Keratinocyte (primary cell): Measurements from ENCODE around the gene PLCH2. TPM values are rescaled to one million over a fixed set of nuclear protein-coding genes. Genes with fewer than 3 reads are reported as not detected.

ENCODE experiments used
- DNase-seq: peaks from one replicate; pipeline ENCODE4 v3.0.0-alpha.2; 2011; ENCODE audit warnings: low read depth, missing footprints, low spot score
- FAIRE-seq: peaks from 2 replicates; lab custom pipeline; 2011; peaks lifted over from hg19 to GRCh38; lab: Jason Lieb, UNC
- H2AFZ ChIP-seq: 2 replicates; pipeline ENCODE4 v1.6.0; 2012; ENCODE audit warnings: low read length, control low read depth, inconsistent platforms; ENCODE audit not compliant: control insufficient read depth
- H3K27ac ChIP-seq: 2 replicates; pipeline ENCODE4 v1.5.1; 2011; ENCODE audit warnings: low read length; ENCODE audit not compliant: control insufficient read depth, insufficient read depth
- H3K27me3 ChIP-seq: 3 replicates; pipeline ENCODE4 v1.6.0; 2011; ENCODE audit warnings: low read length; ENCODE audit not compliant: control insufficient read depth, insufficient read depth; ENCODE audit errors: extremely low read depth
- H3K36me3 ChIP-seq, 2 experiments: 2 replicates in 1 of 2; 3 replicates in 1 of 2; pipeline ENCODE4 v1.5.1; 2011; ENCODE audit warnings: low read length in 2 of 2, mild to moderate bottlenecking in 1 of 2; ENCODE audit not compliant: control insufficient read depth in 2 of 2, insufficient read depth in 2 of 2; ENCODE audit errors: extremely low read depth in 1 of 2
- H3K4me1 ChIP-seq: 3 replicates; pipeline ENCODE4 v1.5.1; 2011; ENCODE audit warnings: low read length; ENCODE audit not compliant: control insufficient read depth, insufficient read depth; ENCODE audit errors: extremely low read depth
- H3K4me2 ChIP-seq: 3 replicates; pipeline ENCODE4 v1.6.0; 2011; ENCODE audit warnings: low read depth, low read length; ENCODE audit not compliant: control insufficient read depth, insufficient read depth; ENCODE audit errors: extremely low read depth
- H3K4me3 ChIP-seq, 3 experiments: fragments of 200-600 bp in 1 of 3; sonication (generic) in 1 of 3; 2 replicates in 2 of 3; 3 replicates in 1 of 3; pipeline ENCODE4 v1.5.1; 2011 to 2016; ENCODE audit warnings: low read length in 3 of 3, mild to moderate bottlenecking in 3 of 3, control low read depth in 2 of 3, inconsistent platforms in 1 of 3, low read depth in 1 of 3, mixed read lengths in 1 of 3, mixed run types in 1 of 3, moderate library complexity in 1 of 3; ENCODE audit not compliant: control insufficient read depth in 2 of 3, insufficient read depth in 2 of 3; ENCODE audit errors: extremely low read depth in 1 of 3
- H3K79me2 ChIP-seq: 2 replicates; pipeline ENCODE4 v1.6.0; 2012; ENCODE audit warnings: low read length; ENCODE audit not compliant: control insufficient read depth, insufficient read depth
- H3K9ac ChIP-seq: 3 replicates; pipeline ENCODE4 v1.6.0; 2011; ENCODE audit warnings: low read length; ENCODE audit not compliant: control insufficient read depth, insufficient read depth; ENCODE audit errors: extremely low read depth
- H3K9me1 ChIP-seq: 3 replicates; pipeline ENCODE4 v1.6.0; 2011; ENCODE audit warnings: low read length; ENCODE audit not compliant: control insufficient read depth, insufficient read depth; ENCODE audit errors: extremely low read depth
- H3K9me3 ChIP-seq: 2 replicates; pipeline ENCODE4 v1.5.1; 2012; ENCODE audit warnings: low read depth, low read length; ENCODE audit not compliant: control insufficient read depth
- H4K20me1 ChIP-seq: 3 replicates; pipeline ENCODE4 v1.6.0; 2011; ENCODE audit warnings: low read length; ENCODE audit not compliant: control insufficient read depth, insufficient read depth; ENCODE audit errors: extremely low read depth
- EZH2 ChIP-seq: IDR thresholded peaks from one replicate; pipeline ENCODE4 v1.6.1; 2012; ENCODE audit warnings: inconsistent platforms, mild to moderate bottlenecking, low read length, moderate library complexity
- dilution Hi-C: fragments of 300-500 bp; cut with MboI; formaldehyde crosslinking; loops from one replicate; pipeline ENCODE4 v1.7.0; 2020; ENCODE audit warnings: low sequenced_read_pairs; ENCODE audit not compliant: extremely low pct_ligation_motif_present
- polyA plus RNA-seq, 5 experiments: library from polyadenylated mRNA; depleted of rRNA in 3 of 5; stranded (reverse) in 3 of 5; stranded (forward) in 1 of 5; unstranded in 1 of 5; fragments of >200 nt; gene quantifications; 1 replicate in 1 of 5; 2 replicates in 3 of 5; 3 replicates in 1 of 5; pipeline versions ENCODE4 v1.2.1 to v1.2.3, GENCODE V29; 2011 to 2012; ENCODE audit warnings: missing spikeins in 2 of 5, low read depth in 1 of 5, low replicate concordance in 1 of 5
- TF ChIP-seq, protein P1 (sequence below), 3 experiments: IDR thresholded peaks in 1 of 3; conservative IDR thresholded peaks in 1 of 3; optimal IDR thresholded peaks in 1 of 3; 2 replicates in 2 of 3; 3 replicates in 1 of 3; pipeline versions ENCODE3 to v1.5.1; 2011; ENCODE audit warnings: low read length in 3 of 3, mild to moderate bottlenecking in 3 of 3, moderate library complexity in 2 of 3, control low read depth in 1 of 3, inconsistent platforms in 1 of 3; ENCODE audit not compliant: insufficient read depth in 2 of 3; ENCODE audit errors: extremely low read depth in 1 of 3

Gene PLCH2
- polyA plus RNA-seq, 1 donor (not counting 4 experiments of a cell fraction or from before 2014, with no cell fraction given), result 57.4 TPM

DNA sequence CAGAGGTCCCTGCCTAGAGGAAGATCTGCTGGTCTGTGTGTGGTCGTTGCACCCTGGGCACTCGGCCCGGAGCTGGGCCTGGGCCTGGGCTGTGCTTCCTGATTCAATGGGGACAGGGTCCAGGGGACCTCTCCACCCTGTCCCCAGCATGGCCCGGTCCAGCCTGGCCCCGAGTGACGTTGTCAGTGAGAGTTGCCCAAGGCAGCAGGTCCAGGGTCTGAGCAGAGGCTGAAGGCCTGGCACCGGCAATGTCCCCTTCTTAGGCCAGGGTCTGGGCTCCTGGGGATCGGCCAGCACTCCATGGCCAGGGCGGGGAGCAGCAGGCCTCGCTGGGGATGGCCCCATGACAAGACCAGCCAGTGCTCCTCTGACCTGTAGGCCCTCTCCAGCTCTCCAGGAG is 48.1 kb upstream of the PLCH2 start:
- H3K4me1 ChIP-seq, result peaks cover 45% of the 10 kb centered on the region
- H3K4me2 ChIP-seq, result peak overlapping the region; percentile 97
- H3K79me2 ChIP-seq, result peaks cover 52% of the 10 kb centered on the region
- no peak for TF ChIP-seq EZH2
- TF ChIP-seq, protein P1, sequence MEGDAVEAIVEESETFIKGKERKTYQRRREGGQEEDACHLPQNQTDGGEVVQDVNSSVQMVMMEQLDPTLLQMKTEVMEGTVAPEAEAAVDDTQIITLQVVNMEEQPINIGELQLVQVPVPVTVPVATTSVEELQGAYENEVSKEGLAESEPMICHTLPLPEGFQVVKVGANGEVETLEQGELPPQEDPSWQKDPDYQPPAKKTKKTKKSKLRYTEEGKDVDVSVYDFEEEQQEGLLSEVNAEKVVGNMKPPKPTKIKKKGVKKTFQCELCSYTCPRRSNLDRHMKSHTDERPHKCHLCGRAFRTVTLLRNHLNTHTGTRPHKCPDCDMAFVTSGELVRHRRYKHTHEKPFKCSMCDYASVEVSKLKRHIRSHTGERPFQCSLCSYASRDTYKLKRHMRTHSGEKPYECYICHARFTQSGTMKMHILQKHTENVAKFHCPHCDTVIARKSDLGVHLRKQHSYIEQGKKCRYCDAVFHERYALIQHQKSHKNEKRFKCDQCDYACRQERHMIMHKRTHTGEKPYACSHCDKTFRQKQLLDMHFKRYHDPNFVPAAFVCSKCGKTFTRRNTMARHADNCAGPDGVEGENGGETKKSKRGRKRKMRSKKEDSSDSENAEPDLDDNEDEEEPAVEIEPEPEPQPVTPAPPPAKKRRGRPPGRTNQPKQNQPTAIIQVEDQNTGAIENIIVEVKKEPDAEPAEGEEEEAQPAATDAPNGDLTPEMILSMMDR (optimal IDR thresholded peaks at IDR 0.05 in 1 of 3, IDR thresholded peaks at IDR 0.05 in 1 of 3, conservative IDR thresholded peaks at IDR 0.05 in 1 of 3; ENCODE audit: extremely low read depth in 1 of 3, insufficient read depth in 2 of 3, low read length in 3 of 3), result no peak
- DNase-seq, result no peak
- peaks cover 4 to 29% of the 10 kb centered on the region in 2 experiments for H3K36me3 ChIP-seq
- dilution Hi-C loops, result no loop called here
- H4K20me1 ChIP-seq, result peaks cover 7% of the 10 kb centered on the region
- peak overlapping the region; percentile 96 for H3K9ac ChIP-seq
- no peaks in the 10 kb centered on the region for H3K27me3 ChIP-seq
- peak overlapping the region; percentile 19 for H2AFZ ChIP-seq
- peak overlapping the region; percentile 95 for H3K27ac ChIP-seq
- H3K4me3 ChIP-seq, result peak overlapping the region; percentile 62 to 81 (median 79)
- no peak for FAIRE-seq
- no peaks in the 10 kb centered on the region for H3K9me1 ChIP-seq
- H3K9me3 ChIP-seq, result peaks cover 6% of the 10 kb centered on the region

DNA sequence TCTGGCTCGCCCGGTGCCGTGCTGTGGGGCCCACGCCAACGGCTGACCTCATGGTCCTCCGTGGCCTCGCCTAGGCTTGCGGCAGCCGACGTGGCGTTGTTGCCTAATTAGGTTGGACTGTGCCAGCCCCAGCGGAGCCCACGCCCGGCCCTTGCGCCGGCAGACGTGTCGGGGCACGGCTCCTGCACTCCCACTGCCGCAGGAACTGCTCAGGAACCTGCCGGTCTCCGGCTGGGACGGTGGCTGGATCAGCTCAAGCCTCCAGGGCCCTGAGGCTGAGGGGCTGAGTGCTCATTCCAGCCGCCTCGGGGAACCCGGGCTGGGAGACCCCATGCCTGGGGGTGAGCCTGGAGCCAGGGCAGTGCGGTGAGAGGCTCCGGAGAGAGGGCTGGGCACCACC is 47.6 kb upstream of the PLCH2 start:
- Histone ChIP-seq H3K4me2 (peak overlapping the region; percentile 97), H3K79me2 (peaks cover 58% of the 10 kb centered on the region), H2AFZ (peak overlapping the region; percentile 19), H4K20me1 (peaks cover 12% of the 10 kb centered on the region), H3K36me3 (peaks cover 4 to 32% of the 10 kb centered on the region in 2 experiments), H3K9me1 (no peaks in the 10 kb centered on the region), H3K27ac (peak overlapping the region; percentile 95), H3K27me3 (no peaks in the 10 kb centered on the region), H3K4me3 (peak overlapping the region; percentile 62 to 81 (median 79)), H3K9me3 (peaks cover 4% of the 10 kb centered on the region), H3K4me1 (peaks cover 45% of the 10 kb centered on the region), H3K9ac (peak overlapping the region; percentile 96)
- FAIRE-seq, result peak; percentile 69
- no peak for TF ChIP-seq EZH2
- TF ChIP-seq, protein P1 (optimal IDR thresholded peaks at IDR 0.05 in 1 of 3, IDR thresholded peaks at IDR 0.05 in 1 of 3, conservative IDR thresholded peaks at IDR 0.05 in 1 of 3; ENCODE audit: extremely low read depth in 1 of 3, insufficient read depth in 2 of 3, low read length in 3 of 3), result no peak
- no peak for DNase-seq
- dilution Hi-C loops, result no loop called here
